ENCODE measurements around the gene TNFRSF14. TPM values are rescaled to one million over a fixed set of nuclear protein-coding genes. Genes with fewer than 3 reads are reported as not detected.

The TNFRSF14 gene
- total RNA-seq, 1 experiment from 2014 or later, result 1.5 TPM

GRCh38 chr1:2578758-2579118, 22.6 kb downstream of the TNFRSF14 start:
- no peaks in the 10 kb centered on the region for H3K9me3 ChIP-seq
- H3K27me3 Mint-ChIP-seq (ENCODE audit: insufficient read depth, unreplicated experiment), result no peaks in the 10 kb centered on the region
- peaks cover 12% of the 10 kb centered on the region; the same call in 1 of the 2 replicates for H3K4me1 ChIP-seq
- no peak overlapping the region for H3K4me3 ChIP-seq (ENCODE audit: low read depth, low read length)
- peaks cover 4% of the 10 kb centered on the region for H3K9me3 Mint-ChIP-seq (ENCODE audit: unreplicated experiment)
- no peak overlapping the region for H3K4me3 Mint-ChIP-seq (ENCODE audit: unreplicated experiment)
- H3K36me3 Mint-ChIP-seq (ENCODE audit: insufficient read depth, unreplicated experiment), result no peaks in the 10 kb centered on the region
- no TSS peak for BruUV-seq (replicated peaks)
- no peak for DNase-seq
- no peak for TF ChIP-seq CTCF (IDR thresholded peaks at IDR 0.05; ENCODE audit: insufficient read depth in 1 of 2, low read depth in 1 of 2, low read length in 1 of 2, severe bottlenecking in 1 of 2, unreplicated experiment in 1 of 2)
- intact Hi-C loops (cut with micrococcal nuclease; ENCODE audit: unreplicated experiment), result no loop called here
- ChIA-PET POLR2A (no interaction called here), CTCF (no interaction called here)
- H3K4me1 Mint-ChIP-seq (ENCODE audit: low read depth, unreplicated experiment), result no peaks in the 10 kb centered on the region
- H3K27me3 ChIP-seq (replicated peaks; ENCODE audit: control insufficient read depth, insufficient read depth, low read length), result no peaks in the 10 kb centered on the region
- no peaks in the 10 kb centered on the region for H3K36me3 ChIP-seq (ENCODE audit: control insufficient read depth, insufficient read depth, low read length)
- no peak overlapping the region for H3K27ac Mint-ChIP-seq (ENCODE audit: unreplicated experiment)

GRCh38 chr1:2580691-2581090, 24.5 kb downstream of the TNFRSF14 start:
- no peaks in the 10 kb centered on the region for H3K9me3 Mint-ChIP-seq (ENCODE audit: unreplicated experiment)
- POLR2A ChIA-PET, result no interaction called here
- H3K27me3 Mint-ChIP-seq (ENCODE audit: insufficient read depth, unreplicated experiment), result no peaks in the 10 kb centered on the region
- intact Hi-C loops (cut with micrococcal nuclease; ENCODE audit: unreplicated experiment), result no loop called here
- Histone ChIP-seq H3K4me1 (peaks cover 13% of the 10 kb centered on the region), H3K36me3 (ENCODE audit: control insufficient read depth, insufficient read depth, low read length) (no peaks in the 10 kb centered on the region), H3K4me3 (ENCODE audit: low read depth, low read length) (no peak overlapping the region), H3K27me3 (replicated peaks; ENCODE audit: control insufficient read depth, insufficient read depth, low read length) (no peaks in the 10 kb centered on the region), H3K9me3 (no peaks in the 10 kb centered on the region)
- CTCF ChIA-PET, result no interaction called here
- no peak overlapping the region for H3K27ac Mint-ChIP-seq (ENCODE audit: unreplicated experiment)
- no peak for TF ChIP-seq CTCF (IDR thresholded peaks at IDR 0.05; ENCODE audit: insufficient read depth in 1 of 2, low read depth in 1 of 2, low read length in 1 of 2, severe bottlenecking in 1 of 2, unreplicated experiment in 1 of 2)
- H3K36me3 Mint-ChIP-seq (ENCODE audit: insufficient read depth, unreplicated experiment), result no peaks in the 10 kb centered on the region
- no peak for DNase-seq
- H3K4me3 Mint-ChIP-seq (ENCODE audit: unreplicated experiment), result no peak overlapping the region
- no TSS peak for BruUV-seq (replicated peaks)
- no peaks in the 10 kb centered on the region for H3K4me1 Mint-ChIP-seq (ENCODE audit: low read depth, unreplicated experiment)

- Mint-ChIP-seq H3K4me3 (ENCODE audit: unreplicated experiment) (no peak overlapping the region), H3K36me3 (ENCODE audit: insufficient read depth, unreplicated experiment) (peaks cover 5% of the 10 kb centered on the region), H3K27ac (ENCODE audit: unreplicated experiment) (no peak overlapping the region), H3K9me3 (ENCODE audit: unreplicated experiment) (no peaks in the 10 kb centered on the region), H3K27me3 (ENCODE audit: insufficient read depth, unreplicated experiment) (no peaks in the 10 kb centered on the region), H3K4me1 (ENCODE audit: low read depth, unreplicated experiment) (no peaks in the 10 kb centered on the region)
- Histone ChIP-seq H3K4me3 (ENCODE audit: low read depth, low read length) (no peak overlapping the region), H3K9me3 (no peaks in the 10 kb centered on the region), H3K27me3 (replicated peaks; ENCODE audit: control insufficient read depth, insufficient read depth, low read length) (no peaks in the 10 kb centered on the region), H3K4me1 (peaks cover 6% of the 10 kb centered on the region; the same call in 1 of the 2 replicates), H3K36me3 (ENCODE audit: control insufficient read depth, insufficient read depth, low read length) (no peaks in the 10 kb centered on the region)
- TF ChIP-seq CTCF (IDR thresholded peaks at IDR 0.05; ENCODE audit: insufficient read depth in 1 of 2, low read depth in 1 of 2, low read length in 1 of 2, severe bottlenecking in 1 of 2, unreplicated experiment in 1 of 2), result no peak
- no peak for DNase-seq
- intact Hi-C loops (cut with micrococcal nuclease; ENCODE audit: unreplicated experiment), result no loop called here
- CTCF ChIA-PET, result no interaction called here
- POLR2A ChIA-PET, result no interaction called here
- no TSS peak for BruUV-seq (replicated peaks)
Measured at GRCh38 chr1:2582391-2582790, 26.2 kb downstream of the TNFRSF14 start.

Data from Caco-2 (cell line).